ENCODE results near the gene ITK.
A peak's percentile ranks its signal among the peaks of the same experiment; 100 is the strongest.

ITK gene

GRCh38 chr5:157284458-157285212 lies 104.0 kb downstream of the ITK start:
- no peak for DNase-seq

- no peak for DNase-seq
Measured at GRCh38 chr5:157285310-157286035, 104.8 kb downstream of the ITK start.

DNA sequence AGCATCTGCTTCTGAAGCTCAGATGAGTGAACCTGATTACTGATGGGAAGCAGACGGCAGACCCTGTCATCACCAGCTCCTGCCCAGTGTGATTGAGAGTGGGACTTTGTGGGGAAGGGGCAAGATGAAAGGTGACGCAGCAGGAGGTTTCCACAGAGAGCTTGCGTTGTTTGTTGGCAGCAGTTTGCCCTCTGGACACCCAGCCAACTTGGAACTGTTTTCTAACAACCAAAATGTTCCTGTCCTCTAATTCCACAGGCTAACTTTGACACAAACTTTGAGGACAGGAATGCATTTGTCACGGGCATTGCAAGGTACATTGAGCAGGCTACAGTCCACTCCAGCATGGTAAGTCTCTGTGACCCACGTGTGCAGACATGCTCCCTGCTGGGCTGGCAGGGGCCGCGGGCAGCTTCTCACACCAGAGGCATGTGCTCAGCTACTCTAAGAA lies 106.1 kb downstream of the ITK start:
- no peak for DNase-seq

- no peak for DNase-seq
Measured at GRCh38 chr5:157288405-157289163, 107.9 kb downstream of the ITK start.

GRCh38 chr5:157289164-157289819 lies 108.7 kb downstream of the ITK start:
- no peak for DNase-seq

GRCh38 chr5:157290156-157290980 lies 109.7 kb downstream of the ITK start:
- DNase-seq: no peak

- DNase-seq: no peak
Measured at GRCh38 chr5:157290981-157291711, 110.5 kb downstream of the ITK start.

DNA sequence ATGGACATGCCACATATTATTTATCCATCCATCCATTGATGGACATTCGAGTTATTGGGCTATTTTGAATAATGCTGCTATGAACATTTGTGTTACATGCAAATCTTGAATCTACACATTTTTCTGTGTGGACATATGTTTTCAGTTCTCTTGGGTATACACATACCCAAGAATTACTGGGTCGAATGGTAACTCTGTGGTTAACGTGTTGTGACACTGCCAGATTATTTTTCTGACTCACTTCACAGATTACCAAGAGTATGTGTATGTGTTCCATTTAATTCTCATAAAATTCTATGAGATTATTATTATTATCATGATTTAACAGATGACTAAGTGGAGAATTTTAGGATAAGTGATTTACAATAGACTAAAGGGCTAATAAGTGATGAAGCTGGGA lies 112.0 kb downstream of the ITK start:
- no peak for DNase-seq

- DNase-seq: no peak
Measured at GRCh38 chr5:157294407-157295091, 113.9 kb downstream of the ITK start.

DNA sequence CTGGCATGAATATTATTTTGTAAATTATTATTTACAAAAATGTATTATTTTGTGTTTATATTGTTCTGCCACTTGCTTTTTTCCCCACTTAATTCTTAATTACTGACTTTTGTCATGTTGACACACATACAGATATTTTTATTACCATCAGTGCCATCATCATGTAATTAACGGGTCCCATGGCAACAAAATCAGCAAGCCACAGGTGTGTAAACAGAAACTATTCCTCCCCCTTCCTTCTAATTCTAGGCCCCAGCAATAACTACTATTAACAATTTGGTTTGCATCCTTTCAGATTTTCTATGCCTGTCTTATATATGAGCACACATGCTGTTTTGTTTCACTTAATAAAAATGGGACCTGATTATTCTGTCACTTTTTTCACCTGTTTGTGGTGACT lies 114.6 kb downstream of the ITK start:
- peak; percentile 3 for DNase-seq

DNA sequence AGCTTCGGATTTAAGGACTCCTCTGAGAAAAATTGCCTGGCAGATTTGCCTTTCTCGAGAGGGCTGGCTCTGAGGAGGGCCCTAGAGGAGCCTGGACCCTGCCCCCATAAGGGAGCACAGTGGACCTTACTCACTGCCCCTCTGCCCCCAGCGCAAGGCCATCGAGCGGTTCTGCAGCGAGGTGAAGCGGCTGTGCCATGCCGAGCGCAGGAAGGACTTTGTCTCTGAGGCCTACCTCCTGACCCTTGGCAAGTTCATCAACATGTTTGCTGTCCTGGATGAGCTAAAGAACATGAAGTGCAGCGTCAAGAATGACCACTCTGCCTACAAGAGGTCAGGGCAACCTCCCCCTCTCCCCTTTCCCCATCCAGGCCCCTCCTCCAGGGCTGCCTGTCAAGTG lies 119.9 kb downstream of the ITK start:
- no peak for DNase-seq

DNA sequence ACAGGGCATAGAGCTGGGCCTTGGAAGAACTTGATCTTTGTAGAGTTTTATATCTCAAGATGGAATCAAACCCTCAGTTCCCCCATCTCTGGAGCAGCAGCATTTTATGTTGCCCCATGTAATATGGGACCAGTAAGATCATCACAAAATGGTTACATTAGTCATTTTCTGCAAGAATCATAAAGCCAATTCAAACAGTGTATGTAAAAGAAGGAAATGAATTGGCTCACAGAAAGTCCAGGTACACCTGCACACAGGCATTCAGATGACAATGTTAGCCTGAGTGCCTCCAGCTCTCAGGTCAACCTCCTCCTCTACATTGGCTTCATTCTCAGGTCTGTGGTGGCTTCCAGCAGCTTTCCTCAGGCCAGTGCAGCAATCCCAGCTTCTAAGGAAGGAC lies 120.4 kb downstream of the ITK start:
- DNase-seq: no peak

- DNase-seq: no peak
Measured at GRCh38 chr5:157303023-157303422, 122.4 kb downstream of the ITK start.

GRCh38 chr5:157303667-157304327 lies 123.2 kb downstream of the ITK start:
- no peak for DNase-seq
